Mesendoderm (in vitro differentiated cells): Measurements from ENCODE around the gene CSE1L.
"Not testable (repeated sequence)": the region's sequence is repeated elsewhere in the genome, so short reads cannot be mapped to it uniquely, and the experiment has no call there.

ENCODE experiments used
- DNase-seq: peaks from one replicate; pipeline ENCODE4 v3.0.0; 2013
- H2AK5ac ChIP-seq: 2 replicates; pipeline ENCODE4 v1.6.1; 2013; ENCODE audit warnings: low read length, inconsistent platforms
- H2BK120ac ChIP-seq: 2 replicates; pipeline ENCODE4 v1.6.1; 2013; ENCODE audit warnings: low read depth, mild to moderate bottlenecking, low read length, moderate library complexity, mixed read lengths
- H2BK15ac ChIP-seq: replicated peaks from 2 replicates; pipeline ENCODE4 v1.6.1; 2013; ENCODE audit warnings: low read depth, mild to moderate bottlenecking, moderate library complexity
- H2BK5ac ChIP-seq: 2 replicates; pipeline ENCODE4 v1.6.1; 2013; ENCODE audit warnings: low read length, inconsistent platforms
- H3K18ac ChIP-seq: 2 replicates; pipeline ENCODE4 v1.6.1; 2013; ENCODE audit warnings: mild to moderate bottlenecking, low read length, mixed read lengths
- H3K23ac ChIP-seq: one replicate; pipeline ENCODE4 v1.6.1; 2013; ENCODE audit warnings: low read length
- H3K27ac ChIP-seq: 2 replicates; pipeline ENCODE4 v1.5.1; 2013; ENCODE audit warnings: low read depth, mild to moderate bottlenecking, inconsistent platforms, low read length, moderate library complexity
- H3K27me3 ChIP-seq: 2 replicates; pipeline ENCODE4 v1.6.1; 2013; ENCODE audit warnings: low read length, control low read depth, mild to moderate bottlenecking, inconsistent platforms; ENCODE audit not compliant: insufficient read depth, poor library complexity
- H3K36me3 ChIP-seq: 2 replicates; pipeline ENCODE4 v1.6.1; 2013; ENCODE audit warnings: low read length, inconsistent platforms; ENCODE audit not compliant: control insufficient read depth, insufficient read depth
- H3K4ac ChIP-seq: one replicate; pipeline ENCODE4 v1.6.1; 2013; ENCODE audit warnings: low read depth, mild to moderate bottlenecking, low read length, moderate library complexity
- H3K4me1 ChIP-seq: 2 replicates; pipeline ENCODE4 v1.6.1; 2013; ENCODE audit warnings: low read depth, low read length, inconsistent platforms; ENCODE audit not compliant: control insufficient read depth
- H3K4me2 ChIP-seq: 2 replicates; pipeline ENCODE4 v1.6.1; 2013; ENCODE audit warnings: low read length
- H3K4me3 ChIP-seq: 2 replicates; pipeline ENCODE4 v1.5.1; 2013; ENCODE audit warnings: mild to moderate bottlenecking, low read length
- H3K56ac ChIP-seq: one replicate; pipeline ENCODE4 v1.6.1; 2013; ENCODE audit warnings: low read length
- H3K79me1 ChIP-seq: 2 replicates; pipeline ENCODE4 v1.6.1; 2013; ENCODE audit warnings: low read length, inconsistent platforms
- H3K79me2 ChIP-seq: 2 replicates; pipeline ENCODE4 v1.6.1; 2013; ENCODE audit warnings: mild to moderate bottlenecking, low read length; ENCODE audit not compliant: control insufficient read depth, insufficient read depth
- H3K9ac ChIP-seq: 2 replicates; pipeline ENCODE4 v1.6.1; 2013; ENCODE audit warnings: low read length, inconsistent platforms
- H4K5ac ChIP-seq: one replicate; pipeline ENCODE4 v1.6.1; 2013; ENCODE audit warnings: low read length
- H4K8ac ChIP-seq: one replicate; pipeline ENCODE4 v1.6.1; 2013; ENCODE audit warnings: low read depth, mild to moderate bottlenecking, control low read depth, low read length, moderate library complexity
- WGBS: extraction: QIAGEN DNeasy Blood & Tissue Kit; methylation state at CpG from one replicate; pipeline ENCODE4 v1.1.7; 2013; ENCODE audit warnings: low lambda C conversion rate, missing lambda C conversion rate; ENCODE audit not compliant: insufficient coverage; ENCODE audit errors: extremely low coverage; 5-methylcytosine and 5-hydroxymethylcytosine counted together

CSE1L gene

GRCh38 chr20:49074521-49074920 lies 28.4 kb downstream of the CSE1L start:
- no peaks in the 10 kb centered on the region for H3K4me1 ChIP-seq
- H2BK5ac ChIP-seq = no peak overlapping the region
- H3K27ac ChIP-seq = no peak overlapping the region
- no peak overlapping the region for H2AK5ac ChIP-seq
- no peak overlapping the region for H3K18ac ChIP-seq
- H4K5ac ChIP-seq = no peak overlapping the region
- H3K79me1 ChIP-seq = no peaks in the 10 kb centered on the region
- H3K27me3 ChIP-seq = no peaks in the 10 kb centered on the region
- WGBS = no CpG with 5 or more reads among the region's 2 CpGs
- no peak overlapping the region for H3K56ac ChIP-seq
- no peak for DNase-seq
- H3K9ac ChIP-seq = no peak overlapping the region
- H3K4me3 ChIP-seq = no peak overlapping the region
- H4K8ac ChIP-seq = no peak overlapping the region
- H3K23ac ChIP-seq = no peak overlapping the region
- H3K4me2 ChIP-seq = no peak overlapping the region
- no peak overlapping the region for H3K4ac ChIP-seq
- no peak overlapping the region for H2BK120ac ChIP-seq
- peaks cover 3% of the 10 kb centered on the region for H3K36me3 ChIP-seq
- no peaks in the 10 kb centered on the region for H3K79me2 ChIP-seq
- no peak overlapping the region for H2BK15ac ChIP-seq

- H4K5ac ChIP-seq = no peak overlapping the region
- H3K27me3 ChIP-seq = no peaks in the 10 kb centered on the region
- H2BK15ac ChIP-seq = no peak overlapping the region
- DNase-seq = no peak
- H3K9ac ChIP-seq = no peak overlapping the region
- H3K36me3 ChIP-seq = peaks cover 4% of the 10 kb centered on the region
- H3K4me3 ChIP-seq = no peak overlapping the region
- H2AK5ac ChIP-seq = no peak overlapping the region
- no peak overlapping the region for H3K4me2 ChIP-seq
- no peak overlapping the region for H2BK120ac ChIP-seq
- no peaks in the 10 kb centered on the region for H3K79me1 ChIP-seq
- H3K27ac ChIP-seq = no peak overlapping the region
- H3K4me1 ChIP-seq = no peaks in the 10 kb centered on the region
- H3K18ac ChIP-seq = no peak overlapping the region
- no peak overlapping the region for H2BK5ac ChIP-seq
- H3K56ac ChIP-seq = no peak overlapping the region
- no peak overlapping the region for H4K8ac ChIP-seq
- H3K79me2 ChIP-seq = no peaks in the 10 kb centered on the region
- H3K23ac ChIP-seq = no peak overlapping the region
- H3K4ac ChIP-seq = no peak overlapping the region
- no CpG with 5 or more reads among the region's 3 CpGs for WGBS
Measured at GRCh38 chr20:49078310-49078709, 32.2 kb downstream of the CSE1L start.

DNA sequence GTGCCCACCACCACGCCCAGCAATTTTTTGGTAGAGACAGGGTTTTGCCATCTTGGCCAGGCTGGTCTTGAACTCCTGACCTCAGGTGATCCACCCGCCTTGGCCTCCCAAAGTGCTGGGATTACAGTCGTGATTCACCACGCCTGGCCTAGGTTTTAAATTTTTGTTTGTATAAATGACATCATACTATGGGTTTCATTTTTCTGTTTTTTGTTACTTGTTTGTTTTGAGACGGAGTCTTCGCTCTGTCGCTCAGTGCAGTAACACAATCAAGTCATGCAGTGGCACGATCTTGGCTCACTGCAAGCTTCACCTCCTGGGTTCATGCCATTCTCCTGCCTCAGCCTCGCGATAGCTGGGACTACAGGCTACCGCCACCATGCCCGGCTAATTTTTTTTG lies 36.2 kb downstream of the CSE1L start:
- H3K4me2 ChIP-seq = not testable (repeated sequence)

DNA sequence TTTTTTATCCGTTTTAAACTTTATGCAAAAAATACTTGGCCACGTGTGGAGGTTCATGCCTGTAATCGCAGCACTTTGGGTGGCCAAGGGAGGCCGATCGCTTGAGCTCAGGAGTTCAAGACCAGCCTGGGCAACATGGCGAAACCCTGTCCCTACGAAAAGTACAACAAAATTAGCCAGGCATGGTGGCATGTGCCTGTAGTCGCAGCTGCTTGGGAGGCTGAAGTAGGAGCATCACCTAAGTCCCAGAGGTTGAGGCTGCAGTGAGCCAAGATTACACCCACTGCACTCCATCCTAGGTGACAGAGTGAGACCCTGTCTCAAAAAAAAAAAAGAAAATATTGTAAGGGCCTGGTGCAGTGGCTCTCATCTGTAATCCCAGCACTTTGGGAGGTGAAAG lies 45.0 kb downstream of the CSE1L start:
- Histone ChIP-seq H3K4me2 (no peak overlapping the region), H2BK15ac (no peak overlapping the region), H2AK5ac (no peak overlapping the region), H3K9ac (no peak overlapping the region), H3K27ac (no peak overlapping the region), H4K5ac (no peak overlapping the region), H3K4me3 (no peak overlapping the region), H3K27me3 (no peaks in the 10 kb centered on the region), H2BK5ac (no peak overlapping the region), H3K4me1 (no peaks in the 10 kb centered on the region), H3K79me2 (no peaks in the 10 kb centered on the region), H3K36me3 (peaks cover 13% of the 10 kb centered on the region), H3K56ac (no peak overlapping the region), H3K4ac (no peak overlapping the region), H4K8ac (no peak overlapping the region), H3K18ac (no peak overlapping the region), H2BK120ac (no peak overlapping the region), H3K23ac (no peak overlapping the region), H3K79me1 (peaks cover 2% of the 10 kb centered on the region)
- DNase-seq = no peak
- no CpG with 5 or more reads among the region's 8 CpGs for WGBS

More for the DNA sequence above, 36.2 kb downstream of the CSE1L start:
- H2AK5ac ChIP-seq, H2BK15ac ChIP-seq, H4K5ac ChIP-seq, H3K56ac ChIP-seq, H3K4ac ChIP-seq, H3K9ac ChIP-seq, H3K79me2 ChIP-seq, H3K79me1 ChIP-seq, H3K27me3 ChIP-seq, DNase-seq, H3K18ac ChIP-seq, H3K4me3 ChIP-seq, H2BK120ac ChIP-seq, H2BK5ac ChIP-seq, H3K4me1 ChIP-seq, H3K27ac ChIP-seq, H3K23ac ChIP-seq, H4K8ac ChIP-seq: not testable (repeated sequence)
- no CpG with 5 or more reads among the region's 12 CpGs for WGBS
- peaks cover 12% of the 10 kb centered on the region for H3K36me3 ChIP-seq

GRCh38 chr20:49091762-49092161 lies 45.6 kb downstream of the CSE1L start:
- H3K27ac ChIP-seq = no peak overlapping the region
- no peak overlapping the region for H3K56ac ChIP-seq
- no peak overlapping the region for H2AK5ac ChIP-seq
- H3K18ac ChIP-seq = no peak overlapping the region
- no peak overlapping the region for H4K8ac ChIP-seq
- H2BK120ac ChIP-seq = no peak overlapping the region
- H3K36me3 ChIP-seq = peaks cover 14% of the 10 kb centered on the region
- H3K79me1 ChIP-seq = peaks cover 2% of the 10 kb centered on the region
- no peak overlapping the region for H3K4me3 ChIP-seq
- H3K9ac ChIP-seq = no peak overlapping the region
- H3K4me2 ChIP-seq = no peak overlapping the region
- no peak overlapping the region for H3K23ac ChIP-seq
- no peak for DNase-seq
- no peak overlapping the region for H4K5ac ChIP-seq
- WGBS = no CpG with 5 or more reads among the region's 1 CpG
- H3K4me1 ChIP-seq = no peaks in the 10 kb centered on the region
- no peak overlapping the region for H3K4ac ChIP-seq
- no peak overlapping the region for H2BK5ac ChIP-seq
- H3K79me2 ChIP-seq = no peaks in the 10 kb centered on the region
- no peaks in the 10 kb centered on the region for H3K27me3 ChIP-seq
- H2BK15ac ChIP-seq = no peak overlapping the region

- Histone ChIP-seq H3K27me3 (no peaks in the 10 kb centered on the region), H4K8ac (no peak overlapping the region), H2BK120ac (no peak overlapping the region), H3K79me2 (no peaks in the 10 kb centered on the region), H3K9ac (no peak overlapping the region), H3K27ac (no peak overlapping the region), H3K4me1 (no peaks in the 10 kb centered on the region), H2BK15ac (no peak overlapping the region), H4K5ac (no peak overlapping the region), H3K4me2 (no peak overlapping the region), H3K23ac (no peak overlapping the region), H2AK5ac (no peak overlapping the region), H3K18ac (no peak overlapping the region), H3K36me3 (peaks cover 12% of the 10 kb centered on the region), H3K4me3 (no peak overlapping the region), H3K4ac (no peak overlapping the region), H3K56ac (no peak overlapping the region), H2BK5ac (no peak overlapping the region), H3K79me1 (peaks cover 7% of the 10 kb centered on the region)
- DNase-seq = no peak
- WGBS = no CpG with 5 or more reads among the region's 7 CpGs
Measured at GRCh38 chr20:49096203-49096730, 50.2 kb downstream of the CSE1L start.
